Testis (tissue), 2 donors: ENCODE data around the gene OR5B17.
"Not testable (repeated sequence)": the region's sequence is repeated elsewhere in the genome, so short reads cannot be mapped to it uniquely, and the experiment has no call there.

ENCODE experiments used
- CTCF ChIP-seq, 3 experiments: fragments of 450-650 bp in 2 of 3; fragments of 200-600 bp in 1 of 3; sonication (generic) in 1 of 3; IDR thresholded peaks; one replicate each; pipeline ENCODE4 v1.5.1; 2016 to 2019; ENCODE audit warnings: antibody characterized with exemption in 3 of 3, mild to moderate bottlenecking in 2 of 3, moderate library complexity in 1 of 3
- POLR2A ChIP-seq: fragments of 450-650 bp; IDR thresholded peaks from one replicate; pipeline ENCODE4 v1.6.1; 2017; ENCODE audit warnings: antibody characterized with exemption, mild to moderate bottlenecking, moderate library complexity

GRCh38 chr11:58399622-58400021 lies 40.8 kb upstream of the OR5B17 start:
- not testable (repeated sequence) for TF ChIP-seq CTCF (IDR thresholded peaks at IDR 0.05); POLR2A
